NCI-H510A treated with DMSO at 0.1 percent for 48 hours (cell line): ENCODE results near the gene FAM131B.

Experiments used
- DNase-seq: peaks from one replicate; lab custom pipeline; 2025; lab: John Stamatoyannopoulos, UW

Gene FAM131B

GRCh38 chr7:143321242-143321641 lies 41.3 kb downstream of the FAM131B start:
- DNase-seq = no peak

GRCh38 chr7:143320620-143321019 lies 41.9 kb downstream of the FAM131B start:
- DNase-seq = no peak

- DNase-seq = no peak
Measured at GRCh38 chr7:143318661-143319060, 43.9 kb downstream of the FAM131B start.

- no peak for DNase-seq
Measured at GRCh38 chr7:143316492-143316891, 46.0 kb downstream of the FAM131B start.

- no peak for DNase-seq
Measured at GRCh38 chr7:143315776-143316175, 46.7 kb downstream of the FAM131B start, which contains the start of gene CLCN1. Gene CLCN1, plus strand, starts transcription at chr7:143316111. Its CDS starts 102 bp downstream, at chr7:143316213.

- DNase-seq = no peak
Measured at GRCh38 chr7:143314127-143314526, 48.4 kb downstream of the FAM131B start.

- no peak for DNase-seq
Measured at GRCh38 chr7:143308632-143309031, 53.9 kb downstream of the FAM131B start.

GRCh38 chr7:143305423-143306070 lies 57.0 kb downstream of the FAM131B start:
- DNase-seq = no peak

- DNase-seq = no peak
Measured at GRCh38 chr7:143304938-143305337, 57.6 kb downstream of the FAM131B start.

GRCh38 chr7:143303733-143304132 lies 58.8 kb downstream of the FAM131B start:
- no peak for DNase-seq
